GM19023 (cell line): ENCODE results near the gene GATA6.
"Not testable (repeated sequence)": the region's sequence is repeated elsewhere in the genome, so short reads cannot be mapped to it uniquely, and the experiment has no call there.

Experiments used
- ATAC-seq: cut with Tn5 transposase; IDR thresholded peaks from one replicate; pipeline ENCODE4 v1.9.1; 2021; ENCODE audit warnings: mild to moderate bottlenecking, moderate library complexity; ENCODE audit not compliant: unreplicated experiment

GATA6 gene

GRCh38 chr18:22203536-22204213 is 34.3 kb downstream of the GATA6 start:
- ATAC-seq, result no peak

DNA sequence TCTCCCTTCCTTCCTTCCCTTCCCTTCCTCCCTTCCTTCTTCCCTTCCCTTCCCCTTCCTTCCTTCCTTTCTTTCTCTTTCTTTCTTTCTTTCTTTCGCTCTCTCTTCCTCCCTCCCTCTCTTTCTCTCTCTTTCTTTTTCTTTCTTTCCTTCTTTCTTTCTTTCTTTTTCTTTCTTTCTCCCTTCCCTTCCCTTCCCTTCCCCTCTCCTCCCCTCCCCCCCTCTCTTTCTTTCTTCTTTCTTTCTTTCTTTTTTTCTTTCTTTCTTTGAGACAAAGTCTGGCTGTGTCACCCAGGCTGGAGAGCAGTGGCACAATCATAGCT is 34.8 kb downstream of the GATA6 start:
- ATAC-seq, result no peak

- no peak for ATAC-seq
These were observed 35.6 kb downstream of the GATA6 start for GRCh38 chr18:22204996-22205395.

DNA sequence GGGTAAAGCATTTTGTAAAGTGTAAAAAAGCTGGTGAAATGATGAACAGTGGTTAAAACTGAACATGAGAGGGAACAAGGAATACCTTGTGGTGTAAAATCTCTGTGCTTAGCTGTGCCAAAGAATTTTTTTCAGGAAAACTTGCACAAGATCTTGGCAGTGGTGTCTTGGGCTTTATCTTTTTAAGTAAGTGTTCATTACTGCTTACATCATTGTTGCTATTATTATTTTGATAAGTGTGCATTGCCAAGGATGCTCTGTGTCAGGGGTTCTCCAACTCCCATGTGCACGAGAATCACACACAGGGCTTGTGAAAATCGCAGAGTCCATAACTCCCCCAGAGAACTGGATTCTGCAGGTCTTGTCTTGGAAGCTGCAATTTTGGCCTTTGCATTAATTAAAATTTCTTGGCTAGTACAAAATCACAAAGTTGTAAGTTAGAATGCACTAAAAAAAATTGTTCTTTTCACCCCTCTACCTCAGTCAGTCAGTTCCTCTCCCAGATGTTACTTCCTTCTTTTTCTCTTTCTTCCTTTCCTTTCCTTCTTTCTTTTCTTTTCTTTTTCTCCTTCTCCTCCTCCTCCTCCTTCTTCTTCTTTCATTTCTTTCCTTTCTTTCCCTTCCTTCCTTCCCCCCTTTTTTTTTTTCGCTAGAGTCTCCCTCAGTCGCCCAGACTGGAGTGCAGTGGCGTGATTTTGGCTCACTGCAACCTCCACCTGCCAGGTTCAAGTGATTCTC is 37.8 kb downstream of the GATA6 start:
- ATAC-seq, result no peak

GRCh38 chr18:22210311-22210754 is 40.9 kb downstream of the GATA6 start:
- no peak for ATAC-seq

DNA sequence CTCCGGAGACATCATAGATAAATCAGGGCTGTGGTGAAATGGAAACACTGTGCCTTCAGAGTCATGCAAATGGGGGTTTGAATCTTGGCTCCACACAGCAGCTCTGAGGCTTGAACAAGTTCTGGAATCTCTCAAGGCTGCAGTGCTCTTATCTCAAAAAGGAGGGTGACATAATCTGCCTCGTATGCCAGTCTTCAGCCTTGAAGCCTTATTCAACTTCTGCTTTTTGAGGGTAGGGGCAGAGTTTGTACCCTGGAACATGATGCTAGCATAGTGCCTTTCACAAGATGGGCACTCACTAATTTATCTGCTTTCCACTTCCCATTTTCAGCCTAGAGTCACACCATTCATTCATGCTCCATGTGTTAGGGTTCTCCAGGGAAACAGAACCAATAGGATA is 42.3 kb downstream of the GATA6 start:
- ATAC-seq, result no peak

- no peak for ATAC-seq
These were observed 44.1 kb downstream of the GATA6 start for GRCh38 chr18:22213333-22213973.

DNA sequence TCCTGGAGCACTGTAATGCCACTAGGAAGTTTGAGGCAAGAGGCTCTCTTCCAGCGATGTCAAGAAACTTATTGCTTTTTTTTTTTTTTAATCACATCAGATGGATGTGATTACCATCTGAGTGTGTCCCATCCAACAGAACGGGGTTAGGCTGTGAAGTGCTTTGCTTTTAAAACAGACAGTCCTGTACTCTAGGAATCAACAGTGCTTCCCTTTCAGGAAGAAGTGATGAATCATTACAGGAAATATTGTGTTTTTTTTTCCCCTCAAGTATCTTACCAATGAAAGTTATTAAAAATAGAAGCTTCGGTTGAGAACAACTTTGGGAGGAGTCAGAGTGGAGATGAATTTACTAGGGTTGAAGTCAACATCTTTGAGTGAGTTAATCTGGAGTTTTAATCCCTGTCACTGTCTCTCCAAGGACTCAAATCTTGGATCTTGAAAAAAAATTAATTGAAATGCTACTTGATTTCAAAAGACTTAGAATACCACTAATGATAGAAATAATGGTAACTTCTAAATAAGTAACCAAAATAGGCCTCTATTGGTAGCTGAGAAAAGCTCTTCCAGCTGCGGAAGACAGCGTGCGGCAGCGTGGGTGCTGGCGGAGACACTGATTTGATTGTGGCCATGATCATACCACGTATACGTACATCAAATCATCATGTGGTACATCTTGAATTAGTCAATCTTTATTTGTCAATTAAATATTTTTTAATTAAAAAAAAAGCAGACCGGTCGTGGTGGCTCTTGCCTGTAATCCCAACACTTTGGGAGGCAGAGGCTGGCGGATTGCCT is 45.5 kb downstream of the GATA6 start:
- no peak for ATAC-seq

DNA sequence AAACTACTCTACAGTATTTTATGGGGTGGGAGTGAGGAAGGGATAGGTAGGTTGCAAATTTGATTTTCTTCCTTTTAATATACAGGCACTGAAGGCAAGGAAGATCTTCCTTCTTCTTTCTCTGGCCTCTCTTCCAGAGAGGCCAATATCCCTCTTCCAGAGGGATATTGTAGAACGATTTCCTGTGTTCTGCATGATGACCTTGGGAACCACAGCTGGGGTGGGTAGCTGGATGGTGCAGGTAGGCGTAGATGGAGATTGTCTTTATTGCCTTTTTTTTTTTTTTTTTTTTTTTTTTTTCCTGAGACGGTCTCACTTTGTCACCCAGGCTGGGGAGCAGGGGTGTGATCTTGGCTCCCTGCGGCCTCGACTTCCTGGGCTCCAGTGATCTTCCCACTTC is 49.4 kb downstream of the GATA6 start:
- ATAC-seq, result no peak

DNA sequence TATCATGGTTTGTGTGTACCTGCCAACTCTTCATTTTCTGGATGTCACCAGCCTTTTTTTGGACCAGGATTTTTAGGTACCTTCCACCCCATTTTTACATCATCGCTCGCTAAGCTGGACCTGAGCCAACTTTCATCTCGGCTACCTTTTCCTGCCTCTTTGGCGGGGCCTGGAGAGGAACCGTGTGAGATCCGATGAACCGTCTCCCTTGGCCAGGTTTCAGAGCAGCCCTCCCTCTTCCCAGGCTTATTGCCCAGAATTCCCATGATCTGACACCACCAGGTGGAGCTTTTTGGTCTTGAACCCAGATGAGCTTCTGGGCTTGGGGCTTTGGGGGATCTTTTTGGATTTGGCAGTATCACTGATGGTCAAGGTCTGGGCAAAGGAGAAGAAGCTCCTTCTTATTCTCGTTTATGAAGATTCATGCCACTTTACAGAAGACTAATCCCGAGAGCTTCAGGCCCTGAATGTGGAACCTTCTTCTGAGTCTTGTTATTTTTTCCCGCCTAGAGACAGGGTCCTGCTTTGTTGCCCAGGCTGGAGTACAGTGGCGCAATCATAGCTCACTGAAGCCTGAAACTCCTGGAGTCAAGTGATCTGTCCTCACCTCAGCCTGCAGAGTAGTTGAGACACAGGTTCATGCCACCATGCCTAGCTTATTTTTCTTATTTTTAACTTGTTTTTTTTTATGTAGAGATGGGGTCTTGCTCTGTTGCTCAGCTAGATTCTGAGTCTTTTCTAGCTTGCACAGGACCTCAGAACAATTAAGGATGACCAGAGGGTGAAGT is 50.4 kb downstream of the GATA6 start:
- no peak for ATAC-seq

GRCh38 chr18:22220585-22220984 is 51.2 kb downstream of the GATA6 start:
- ATAC-seq, result not testable (repeated sequence)

- ATAC-seq, result no peak
These were observed 52.0 kb downstream of the GATA6 start for GRCh38 chr18:22221350-22221749.

DNA sequence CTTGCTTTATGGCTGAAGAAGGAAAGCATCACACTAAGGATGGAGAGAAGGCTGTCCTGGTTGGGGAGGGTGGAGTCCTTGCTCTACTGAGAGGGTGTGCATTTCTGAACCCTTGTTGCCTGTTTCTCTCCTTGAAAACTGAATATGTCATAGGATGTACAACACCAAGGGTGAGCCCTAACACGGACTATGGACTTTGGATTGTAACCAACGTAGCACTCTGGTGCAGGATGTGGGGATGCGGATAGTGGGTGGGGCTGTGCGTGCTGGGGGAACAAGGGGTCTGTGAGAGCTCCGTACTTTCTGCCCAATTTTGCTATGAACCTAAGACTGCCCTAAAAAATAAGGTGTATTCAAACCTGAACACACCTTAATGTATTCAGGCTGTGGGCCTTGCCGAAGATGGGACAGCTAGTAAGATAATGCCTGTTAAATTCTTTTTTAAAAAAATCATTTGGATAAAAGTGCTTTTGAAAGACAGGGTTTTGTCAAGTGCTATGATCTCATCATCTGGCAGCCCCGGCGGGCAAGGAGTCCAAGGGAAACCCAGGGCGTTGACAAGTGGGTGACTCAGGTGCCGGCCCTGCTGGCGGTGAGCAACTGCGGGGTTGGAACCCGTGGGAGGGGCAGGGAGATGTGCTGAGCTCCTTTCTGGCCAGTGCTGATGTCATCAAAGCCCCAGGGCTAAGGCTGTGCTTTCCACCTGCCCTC is 54.0 kb downstream of the GATA6 start:
- ATAC-seq, result no peak

- no peak for ATAC-seq
These were observed 54.6 kb downstream of the GATA6 start for GRCh38 chr18:22223965-22224322.

DNA sequence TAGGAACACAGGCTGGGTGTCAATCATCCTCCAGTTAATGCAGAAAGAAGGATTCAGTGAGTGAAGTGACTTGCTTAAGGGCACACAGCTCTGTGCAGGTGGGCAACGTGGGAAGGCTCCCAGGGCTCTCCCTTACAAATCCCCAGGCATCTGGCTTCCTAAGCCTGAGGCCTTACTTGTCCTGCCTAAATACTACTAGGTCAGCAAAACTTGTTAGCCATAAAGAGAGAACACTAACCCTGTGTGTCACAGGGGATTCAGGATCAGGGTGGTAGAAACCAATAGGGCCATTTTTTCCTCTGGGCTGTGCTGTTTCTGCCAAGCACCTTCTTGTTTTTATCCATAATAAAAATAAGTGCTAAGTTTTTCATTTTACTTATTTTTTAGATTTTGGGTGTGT is 55.0 kb downstream of the GATA6 start:
- ATAC-seq, result no peak

DNA sequence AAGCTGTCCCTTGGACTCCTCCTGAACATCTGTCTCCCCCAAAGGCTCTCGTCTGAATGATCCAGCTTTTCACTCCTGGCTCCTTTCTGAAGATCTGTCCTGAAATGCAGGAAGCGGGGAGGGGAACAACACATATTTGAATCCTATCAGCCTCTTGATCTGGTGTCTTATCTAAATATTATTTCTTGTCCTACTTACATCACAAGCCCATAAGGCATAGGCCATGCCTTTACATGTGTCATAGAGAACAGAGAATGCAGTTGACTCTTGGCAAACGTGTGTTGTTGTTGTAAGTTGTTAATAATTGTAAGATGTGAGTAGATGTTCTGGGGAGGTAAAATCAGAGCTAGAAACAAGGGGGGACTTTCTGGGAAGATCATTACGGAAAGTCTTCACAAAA is 57.4 kb downstream of the GATA6 start:
- ATAC-seq, result no peak

- ATAC-seq, result no peak
These were observed 59.6 kb downstream of the GATA6 start for GRCh38 chr18:22228976-22229375.

DNA sequence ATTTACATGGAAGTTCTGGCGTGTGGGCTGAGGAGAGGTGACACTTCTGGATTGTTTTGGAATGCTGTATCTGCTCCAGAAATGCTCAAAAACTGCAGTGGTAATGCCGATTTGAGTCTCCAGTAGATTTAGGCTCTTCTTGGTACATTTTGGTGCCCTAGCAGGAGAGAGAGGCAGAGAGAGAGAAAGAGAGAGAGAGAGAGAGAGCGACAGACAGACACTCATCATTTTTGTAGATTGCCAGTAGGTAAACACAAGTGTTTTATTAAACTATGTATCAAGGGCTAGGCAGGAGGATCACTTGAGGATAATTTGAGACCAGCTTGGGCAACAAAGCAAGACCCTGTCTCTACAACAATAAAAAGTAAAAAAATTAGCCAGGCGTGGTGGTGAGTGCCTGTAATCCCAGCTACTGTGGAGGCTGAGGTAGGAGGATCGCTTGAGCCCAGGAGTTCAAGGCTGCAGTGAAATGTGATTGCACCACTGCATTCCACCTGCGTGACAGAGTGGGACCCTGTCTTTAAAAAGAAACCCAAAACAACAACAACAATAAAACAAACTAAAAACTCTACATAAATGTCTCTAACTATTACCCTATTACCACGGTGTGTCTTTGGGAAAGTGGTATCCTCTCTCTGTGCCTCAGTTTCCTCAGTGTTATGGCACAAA is 60.2 kb downstream of the GATA6 start:
- no peak for ATAC-seq

DNA sequence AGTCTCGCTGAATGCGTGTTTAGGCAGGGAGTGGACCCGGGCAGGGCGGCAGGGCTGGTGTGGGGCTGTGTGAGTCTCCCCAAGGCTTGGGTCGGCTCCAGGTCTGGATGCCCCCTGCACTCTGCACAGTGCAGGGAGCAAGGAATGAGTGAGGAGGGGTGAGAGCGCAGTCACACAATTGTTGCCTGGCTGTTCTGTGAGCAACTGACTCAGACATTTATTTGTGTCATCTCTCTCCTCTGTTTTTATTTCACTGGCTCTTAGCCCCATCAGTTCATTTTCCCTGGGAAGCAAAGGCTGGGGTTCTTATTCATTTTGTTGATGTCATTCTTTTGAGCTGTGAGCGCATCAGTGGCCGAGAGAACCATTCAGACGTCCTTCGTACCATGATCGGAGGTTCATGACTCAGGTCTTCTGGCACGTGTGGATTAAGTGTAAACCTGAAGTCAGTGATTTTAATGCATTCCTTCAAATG is 61.1 kb downstream of the GATA6 start:
- ATAC-seq, result no peak
